Measurements from ENCODE around the gene NAALADL1. TPM values are rescaled to one million over a fixed set of nuclear protein-coding genes. Genes with fewer than 3 reads are reported as not detected.

Gene NAALADL1
- polyA plus RNA-seq, 4 donors: 26.5 to 436 (median 104) TPM

DNA sequence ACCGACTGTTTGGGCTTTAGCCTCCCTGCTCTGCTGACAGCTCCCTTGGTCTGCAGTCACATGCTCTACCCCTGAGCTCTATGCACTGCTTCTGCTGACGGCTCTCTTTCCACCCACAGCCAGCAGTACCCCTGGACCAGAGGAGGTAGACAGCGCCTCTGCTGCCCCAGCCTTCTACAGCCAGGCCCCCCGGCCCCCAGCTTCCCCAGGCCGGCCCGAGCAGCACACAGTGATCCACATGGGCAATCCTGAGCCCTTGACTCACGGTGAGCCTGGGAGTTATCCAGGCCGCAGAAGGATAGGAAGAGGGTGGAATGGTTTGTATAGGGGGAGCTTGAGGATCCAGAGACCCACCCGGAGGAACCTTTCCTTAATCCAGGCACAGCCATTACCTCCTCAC is 28.5 kb upstream of the NAALADL1 start:
- peaks cover 7 to 51% (median 11%) of the 10 kb centered on the region in 3 donors for H3K36me3 ChIP-seq (ENCODE audit: control insufficient read depth in 3 of 3, insufficient read depth in 2 of 3, low read depth in 1 of 3, low read length in 3 of 3)
- DNase-seq (no peak), FAIRE-seq (no peak)
- H3K4me3 ChIP-seq (ENCODE audit: low read depth in 1 of 3, low read length in 3 of 3): no peak overlapping the region
- 93 to 97% (median 95%) methylated on average over 9 of the region's 9 CpGs for WGBS, 3 donors
- H3K4me1 ChIP-seq (ENCODE audit: control insufficient read depth in 3 of 3, insufficient read depth in 2 of 3, low read depth in 1 of 3, low read length in 2 of 3): peaks cover 0 to 22% (median 2%) of the 10 kb centered on the region in 3 donors
- H3K9me3 ChIP-seq (ENCODE audit: control insufficient read depth in 2 of 2, insufficient read depth in 1 of 2, low read depth in 1 of 2, low read length in 1 of 2): no peaks in the 10 kb centered on the region
- H3K27me3 ChIP-seq (ENCODE audit: control insufficient read depth in 3 of 3, insufficient read depth in 3 of 3, low read length in 3 of 3): no peaks in the 10 kb centered on the region
- no peak overlapping the region for H3K27ac ChIP-seq (ENCODE audit: low read depth in 1 of 3, low read length in 2 of 3)

DNA sequence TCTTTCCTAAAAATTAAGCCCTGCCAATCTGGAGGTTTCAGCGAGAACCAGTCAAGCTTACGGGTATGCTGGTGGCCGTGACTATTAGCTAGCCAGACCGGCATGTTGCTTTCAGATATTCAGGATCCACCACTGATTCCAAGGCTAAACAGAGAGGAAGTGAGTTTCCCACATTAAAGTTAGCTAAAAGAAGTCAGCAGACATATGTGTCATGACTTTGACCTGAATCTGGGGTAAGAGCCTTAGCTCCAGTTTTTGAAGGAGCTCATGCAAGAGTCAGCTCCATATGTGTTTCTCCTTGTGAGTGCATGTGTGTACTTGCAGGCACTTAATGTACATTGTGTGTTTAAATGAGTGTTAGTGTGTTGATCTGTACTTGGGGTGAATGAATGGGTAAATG is 27.1 kb upstream of the NAALADL1 start:
- 90 to 94% (median 93%) methylated on average over 4 of the region's 4 CpGs for WGBS, 3 donors

DNA sequence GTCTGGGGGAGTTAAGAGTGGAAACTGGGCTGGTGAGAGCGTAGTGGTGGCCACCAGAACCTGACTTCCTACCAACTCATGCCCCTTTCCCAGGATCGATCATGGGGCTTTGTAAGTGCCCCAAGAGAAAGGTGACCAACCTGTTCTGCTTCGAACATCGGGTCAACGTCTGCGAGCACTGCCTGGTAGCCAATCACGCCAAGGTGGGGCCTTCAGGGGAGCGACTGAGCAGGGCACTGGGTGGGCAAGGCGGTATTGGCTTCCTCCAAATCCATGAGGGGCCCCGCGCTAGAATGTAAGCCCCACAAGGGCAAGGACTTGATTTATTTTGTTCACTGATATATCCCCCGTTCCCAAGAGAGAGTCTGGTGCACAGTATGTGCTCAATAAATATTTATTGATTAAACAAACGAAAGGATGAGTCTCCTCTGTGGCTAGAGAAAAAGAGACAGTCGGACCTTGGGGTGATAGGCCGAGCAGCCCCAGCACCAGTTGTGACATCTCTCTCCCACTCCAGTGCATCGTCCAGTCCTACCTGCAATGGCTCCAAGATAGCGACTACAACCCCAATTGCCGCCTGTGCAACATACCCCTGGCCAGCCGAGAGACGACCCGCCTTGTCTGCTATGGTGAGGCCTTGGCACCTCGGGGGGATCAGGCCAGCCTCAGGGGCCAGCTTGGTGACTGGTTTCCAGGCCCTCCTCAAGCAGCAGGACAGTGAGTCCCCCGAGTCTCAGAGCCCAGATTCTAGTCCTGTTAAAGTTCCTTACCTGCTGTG is 26.4 kb upstream of the NAALADL1 start:
- H3K9me3 ChIP-seq (ENCODE audit: control insufficient read depth in 2 of 2, insufficient read depth in 1 of 2, low read depth in 1 of 2, low read length in 1 of 2): no peaks in the 10 kb centered on the region
- WGBS, 3 donors: 38 to 43% (median 39%) methylated on average over 23 of the region's 23 CpGs
- H3K36me3 ChIP-seq (ENCODE audit: control insufficient read depth in 3 of 3, insufficient read depth in 2 of 3, low read depth in 1 of 3, low read length in 3 of 3): peaks cover 7 to 54% (median 11%) of the 10 kb centered on the region in 3 donors
- peak overlapping the region; percentile 67 to 82 (median 68) for H3K4me3 ChIP-seq (ENCODE audit: low read depth in 1 of 3, low read length in 3 of 3)
- H3K27me3 ChIP-seq (ENCODE audit: control insufficient read depth in 3 of 3, insufficient read depth in 3 of 3, low read length in 3 of 3): no peaks in the 10 kb centered on the region
- H3K4me1 ChIP-seq (ENCODE audit: control insufficient read depth in 3 of 3, insufficient read depth in 2 of 3, low read depth in 1 of 3, low read length in 2 of 3): peaks cover 0 to 22% (median 2%) of the 10 kb centered on the region in 3 donors
- peak overlapping the region; percentile 58 to 97 (median 92) for H3K27ac ChIP-seq (ENCODE audit: low read depth in 1 of 3, low read length in 2 of 3)
- no peak for FAIRE-seq
- no peak for DNase-seq

More for the DNA sequence above, 27.1 kb upstream of the NAALADL1 start:
- Histone ChIP-seq H3K4me3 (ENCODE audit: low read depth in 1 of 3, low read length in 3 of 3) (no peak overlapping the region), H3K9me3 (ENCODE audit: control insufficient read depth in 2 of 2, insufficient read depth in 1 of 2, low read depth in 1 of 2, low read length in 1 of 2) (no peaks in the 10 kb centered on the region), H3K27me3 (ENCODE audit: control insufficient read depth in 3 of 3, insufficient read depth in 3 of 3, low read length in 3 of 3) (no peaks in the 10 kb centered on the region), H3K36me3 (ENCODE audit: control insufficient read depth in 3 of 3, insufficient read depth in 2 of 3, low read depth in 1 of 3, low read length in 3 of 3) (peaks cover 7 to 52% (median 11%) of the 10 kb centered on the region in 3 donors), H3K4me1 (ENCODE audit: control insufficient read depth in 3 of 3, insufficient read depth in 2 of 3, low read depth in 1 of 3, low read length in 2 of 3) (peaks cover 0 to 22% (median 2%) of the 10 kb centered on the region in 3 donors), H3K27ac (ENCODE audit: low read depth in 1 of 3, low read length in 2 of 3) (no peak overlapping the region)
- DNase-seq (no peak), FAIRE-seq (no peak)

DNA sequence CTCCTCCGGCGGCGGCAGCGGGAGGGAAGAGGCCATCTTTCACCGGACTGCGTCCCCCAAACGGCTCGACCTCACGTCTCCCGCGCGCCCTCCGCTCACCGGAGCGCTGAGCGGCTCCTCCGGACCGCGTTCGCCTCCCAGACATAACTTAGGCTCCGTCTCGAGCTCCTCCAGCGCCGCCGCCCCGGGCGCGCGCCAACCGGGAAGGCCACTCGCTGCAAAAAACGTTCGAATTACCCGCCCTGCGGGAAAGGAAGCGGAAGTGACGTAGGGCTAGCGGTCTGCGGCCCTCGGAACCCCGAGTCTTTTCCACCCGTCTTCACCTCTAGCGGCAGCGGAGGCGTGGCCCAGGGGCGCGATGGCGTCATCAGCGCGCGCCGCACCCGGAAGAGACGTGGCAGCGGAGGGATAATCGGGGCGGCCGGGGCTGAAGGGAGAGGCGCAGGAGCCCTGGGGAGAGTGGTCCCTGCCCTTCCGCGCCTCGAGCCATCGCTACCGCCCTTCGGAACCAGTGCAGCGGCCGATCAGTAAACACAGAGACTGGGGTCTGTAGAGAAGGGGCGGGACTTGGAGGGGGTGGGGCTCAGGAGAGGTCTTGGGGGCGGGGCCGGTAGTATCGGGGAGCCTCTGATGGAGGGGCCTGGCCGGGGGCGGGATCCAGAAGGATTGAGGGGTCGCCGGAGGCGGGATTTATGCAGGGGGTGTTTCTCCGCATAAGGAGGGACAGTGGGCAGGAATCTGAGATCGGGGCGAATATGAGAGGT is 25.7 kb upstream of the NAALADL1 start, which contains the start of the genes CDCA5 and ZFPL1:
Gene CDCA5 (minus strand): TSS at position 207 of the 764 bp plus-strand sequence. CDS start 62 bp downstream, at position 145.
Gene ZFPL1 (plus strand): TSS at position 389 of the 764 bp plus-strand sequence. CDS start 477 bp downstream, outside the sequence.
- Histone ChIP-seq H3K36me3 (ENCODE audit: control insufficient read depth in 3 of 3, insufficient read depth in 2 of 3, low read depth in 1 of 3, low read length in 3 of 3) (peaks cover 7 to 53% (median 11%) of the 10 kb centered on the region in 3 donors), H3K9me3 (ENCODE audit: control insufficient read depth in 2 of 2, insufficient read depth in 1 of 2, low read depth in 1 of 2, low read length in 1 of 2) (no peaks in the 10 kb centered on the region), H3K27me3 (ENCODE audit: control insufficient read depth in 3 of 3, insufficient read depth in 3 of 3, low read length in 3 of 3) (no peaks in the 10 kb centered on the region), H3K4me3 (ENCODE audit: low read depth in 1 of 3, low read length in 3 of 3) (peak within 1 kb of the TSS; percentile 67 to 82 (median 68)), H3K4me1 (ENCODE audit: control insufficient read depth in 3 of 3, insufficient read depth in 2 of 3, low read depth in 1 of 3, low read length in 2 of 3) (peaks cover 0 to 22% (median 2%) of the 10 kb centered on the region in 3 donors), H3K27ac (ENCODE audit: low read depth in 1 of 3, low read length in 2 of 3) (peak within 1 kb of the TSS; percentile 58 to 97 (median 92))
- FAIRE-seq (no peak), DNase-seq (peak; percentile 94 to 97)
- 0% methylated on average over 66 to 79 of the region's 79 CpGs for WGBS, 3 donors

DNA sequence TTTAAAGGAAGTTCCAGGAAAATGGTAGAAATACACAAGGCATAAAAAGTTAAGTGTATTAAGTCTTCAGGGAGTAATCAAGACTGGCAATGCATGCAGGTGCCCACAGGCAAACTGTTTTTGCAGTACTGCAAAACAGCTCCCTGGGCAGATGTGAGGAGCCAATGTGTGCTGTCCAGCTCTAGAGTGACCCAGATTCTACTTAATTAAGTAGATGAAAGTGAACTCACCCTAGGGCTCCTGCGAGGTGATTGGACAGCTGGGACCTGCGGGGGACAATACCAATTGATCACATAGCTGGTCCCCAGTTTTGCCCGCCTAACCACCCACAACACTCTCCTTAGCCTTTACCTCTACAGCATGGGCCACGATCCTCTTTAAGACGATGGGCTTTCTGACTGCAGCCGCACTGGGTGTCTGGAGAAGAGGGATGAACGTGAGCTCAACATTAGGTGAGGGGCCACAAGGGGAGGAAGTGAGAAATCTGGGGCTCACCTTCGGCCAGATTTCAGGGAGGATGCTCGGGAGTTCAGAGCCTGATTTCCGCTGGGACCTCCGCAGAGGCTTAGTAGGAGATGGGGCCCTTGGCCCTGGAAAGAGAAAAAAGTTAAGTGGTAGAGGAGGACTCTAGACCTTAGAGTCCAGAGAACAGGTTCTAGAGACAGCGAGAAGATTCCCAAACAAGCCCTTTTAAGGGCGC is 24.9 kb upstream of the NAALADL1 start:
- Histone ChIP-seq H3K36me3 (ENCODE audit: control insufficient read depth in 3 of 3, insufficient read depth in 2 of 3, low read depth in 1 of 3, low read length in 3 of 3) (peaks cover 4 to 49% (median 9%) of the 10 kb centered on the region in 3 donors), H3K4me1 (ENCODE audit: control insufficient read depth in 3 of 3, insufficient read depth in 2 of 3, low read depth in 1 of 3, low read length in 2 of 3) (peaks cover 0 to 27% (median 2%) of the 10 kb centered on the region in 3 donors), H3K27ac (ENCODE audit: low read depth in 1 of 3, low read length in 2 of 3) (peak overlapping the region in 2 of 3 donors; percentile 62 to 92), H3K9me3 (ENCODE audit: control insufficient read depth in 2 of 2, insufficient read depth in 1 of 2, low read depth in 1 of 2, low read length in 1 of 2) (no peaks in the 10 kb centered on the region), H3K27me3 (ENCODE audit: control insufficient read depth in 3 of 3, insufficient read depth in 3 of 3, low read length in 3 of 3) (no peaks in the 10 kb centered on the region), H3K4me3 (ENCODE audit: low read depth in 1 of 3, low read length in 3 of 3) (peak overlapping the region; percentile 67 to 82 (median 68))
- 2 to 4% (median 2%) methylated on average over 13 of the region's 13 CpGs for WGBS, 3 donors
- no peak for DNase-seq
- FAIRE-seq: no peak

DNA sequence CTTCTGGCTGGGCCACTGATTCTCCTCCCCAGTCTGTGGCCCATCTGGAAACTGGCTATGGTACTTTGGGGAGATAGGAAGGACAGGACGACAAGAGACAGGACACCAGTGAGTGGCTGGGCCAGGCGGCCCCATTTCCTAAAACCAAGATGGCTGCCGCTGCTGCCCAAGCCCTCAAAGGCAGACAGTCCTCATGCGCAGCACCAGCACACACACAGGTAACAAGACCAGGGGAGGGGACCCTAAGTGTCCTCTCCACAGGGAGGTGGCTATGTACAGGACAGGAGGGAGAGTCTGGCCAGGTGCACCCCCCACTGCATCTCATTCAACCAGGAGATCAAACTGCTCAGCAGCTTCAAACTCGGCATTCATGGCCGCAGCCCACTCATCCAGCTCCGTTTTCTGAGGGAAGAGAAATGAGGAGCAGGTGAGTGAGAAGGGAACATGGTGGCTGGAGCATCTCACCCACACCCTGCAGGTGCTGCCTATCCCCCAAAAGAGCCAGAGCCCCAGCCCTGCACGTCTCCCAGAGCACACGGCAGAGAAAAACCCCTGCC is 20.5 kb upstream of the NAALADL1 start:
- Histone ChIP-seq H3K27me3 (ENCODE audit: control insufficient read depth in 3 of 3, insufficient read depth in 3 of 3, low read length in 3 of 3) (no peaks in the 10 kb centered on the region), H3K4me3 (ENCODE audit: low read depth in 1 of 3, low read length in 3 of 3) (no peak overlapping the region), H3K9me3 (ENCODE audit: control insufficient read depth in 2 of 2, insufficient read depth in 1 of 2, low read depth in 1 of 2, low read length in 1 of 2) (no peaks in the 10 kb centered on the region), H3K36me3 (ENCODE audit: control insufficient read depth in 3 of 3, insufficient read depth in 2 of 3, low read depth in 1 of 3, low read length in 3 of 3) (peaks cover 0 to 23% (median 0%) of the 10 kb centered on the region in 3 donors), H3K4me1 (ENCODE audit: control insufficient read depth in 3 of 3, insufficient read depth in 2 of 3, low read depth in 1 of 3, low read length in 2 of 3) (peaks cover 0 to 20% (median 0%) of the 10 kb centered on the region in 3 donors), H3K27ac (ENCODE audit: low read depth in 1 of 3, low read length in 2 of 3) (peak overlapping the region in 2 of 3 donors; percentile 0 to 9)
- 84 to 93% (median 90%) methylated on average over 8 to 9 of the region's 9 CpGs for WGBS, 3 donors
- no peak for DNase-seq
- no peak for FAIRE-seq

DNA sequence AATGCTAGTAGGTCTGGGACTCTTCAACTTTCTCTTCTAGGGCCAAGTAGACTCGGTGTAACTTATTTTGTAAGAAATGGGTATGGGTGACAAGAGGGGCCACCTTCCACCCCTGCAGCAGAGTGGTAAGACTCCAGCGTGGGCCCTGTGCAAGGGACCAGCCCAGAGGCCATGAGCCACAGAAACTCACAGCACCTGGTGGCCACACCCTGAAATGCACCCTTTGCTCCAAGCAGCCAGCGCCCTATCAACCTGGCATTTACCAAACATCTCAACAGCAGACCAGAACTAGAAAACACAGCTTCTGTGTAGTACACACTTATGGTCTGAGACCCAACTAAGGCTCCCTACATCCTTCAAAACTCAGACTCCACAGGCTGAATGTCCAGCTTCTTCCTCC is 19.8 kb upstream of the NAALADL1 start:
- Histone ChIP-seq H3K27ac (ENCODE audit: low read depth in 1 of 3, low read length in 2 of 3) (peak overlapping the region in 2 of 3 donors; percentile 0 to 9), H3K36me3 (ENCODE audit: control insufficient read depth in 3 of 3, insufficient read depth in 2 of 3, low read depth in 1 of 3, low read length in 3 of 3) (peaks cover 0 to 23% (median 0%) of the 10 kb centered on the region in 3 donors), H3K9me3 (ENCODE audit: control insufficient read depth in 2 of 2, insufficient read depth in 1 of 2, low read depth in 1 of 2, low read length in 1 of 2) (no peaks in the 10 kb centered on the region), H3K4me3 (ENCODE audit: low read depth in 1 of 3, low read length in 3 of 3) (no peak overlapping the region), H3K4me1 (ENCODE audit: control insufficient read depth in 3 of 3, insufficient read depth in 2 of 3, low read depth in 1 of 3, low read length in 2 of 3) (peaks cover 0 to 15% (median 0%) of the 10 kb centered on the region in 3 donors), H3K27me3 (ENCODE audit: control insufficient read depth in 3 of 3, insufficient read depth in 3 of 3, low read length in 3 of 3) (no peaks in the 10 kb centered on the region)
- DNase-seq (peak; percentile 83 to 85), FAIRE-seq (no peak)
- WGBS, 3 donors: 16 to 43% (median 19%) methylated on average over 3 of the region's 3 CpGs
